Peyer's patch (tissue), 4 donors: ENCODE measurements around the gene TSPAN31. TPM values are rescaled to one million over a fixed set of nuclear protein-coding genes. Genes with fewer than 3 reads are reported as not detected.

Experiments
- DNase-seq, 3 donors: peaks; one replicate each; pipeline ENCODE4 v3.0.0-alpha.2; 2017 to 2019
- H3K27ac ChIP-seq, 4 donors: fragments of 200-600 bp; sonication (generic); one replicate each; pipeline ENCODE4 v1.5.1; 2016 to 2019
- H3K27me3 ChIP-seq, 2 donors: fragments of 200-600 bp; sonication (generic); one replicate each; pipeline ENCODE4 v1.5.1; 2019
- H3K36me3 ChIP-seq, 3 donors: fragments of 200-600 bp; sonication (generic); one replicate each; pipeline ENCODE4 v1.5.1; 2016 to 2019
- H3K4me1 ChIP-seq, 4 donors: fragments of 200-600 bp; sonication (generic); one replicate each; pipeline ENCODE4 v1.5.1; 2016 to 2019
- H3K4me3 ChIP-seq, 4 donors: fragments of 200-600 bp; sonication (generic); 1 replicate in 3 of 4; 2 replicates in 1 of 4; pipeline ENCODE4 v1.5.1; 2016 to 2019; ENCODE audit warnings: mild to moderate bottlenecking in 1 of 4
- H3K9me3 ChIP-seq, 4 donors: fragments of 200-600 bp; sonication (generic); one replicate each; pipeline ENCODE4 v1.5.1; 2016 to 2019; ENCODE audit warnings: mild to moderate bottlenecking in 1 of 4
- POLR2A ChIP-seq, 2 donors: fragments of 450-650 bp; IDR thresholded peaks; one replicate each; pipeline ENCODE4 v1.5.1; 2017; ENCODE audit warnings: antibody characterized with exemption in 2 of 2, mild to moderate bottlenecking in 2 of 2, moderate library complexity in 2 of 2
- total RNA-seq, 4 donors: library from RNA; depleted of rRNA; stranded (reverse); fragments of >200 nt; gene quantifications; one replicate each; pipeline ENCODE4 v1.1.0, GENCODE V29; 2016
- TF ChIP-seq, protein P1 (sequence below), 6 experiments: fragments of 450-650 bp in 4 of 6; fragments of 200-600 bp in 2 of 6; sonication (generic) in 1 of 6; IDR thresholded peaks; one replicate each; pipeline ENCODE4 v1.5.1; 2017 to 2019; ENCODE audit warnings: antibody characterized with exemption in 6 of 6, mild to moderate bottlenecking in 3 of 6, moderate library complexity in 1 of 6

TSPAN31 gene
- total RNA-seq, 4 donors from 2014 or later = 45.7 to 65.7 (median 55.6) TPM

- H3K4me1 ChIP-seq = peaks cover 0 to 37% (median 4%) of the 10 kb centered on the region in 4 donors
- peak; percentile 98 to 100 (median 100) for DNase-seq
- no peaks in the 10 kb centered on the region for H3K9me3 ChIP-seq
- TF ChIP-seq, protein P1, sequence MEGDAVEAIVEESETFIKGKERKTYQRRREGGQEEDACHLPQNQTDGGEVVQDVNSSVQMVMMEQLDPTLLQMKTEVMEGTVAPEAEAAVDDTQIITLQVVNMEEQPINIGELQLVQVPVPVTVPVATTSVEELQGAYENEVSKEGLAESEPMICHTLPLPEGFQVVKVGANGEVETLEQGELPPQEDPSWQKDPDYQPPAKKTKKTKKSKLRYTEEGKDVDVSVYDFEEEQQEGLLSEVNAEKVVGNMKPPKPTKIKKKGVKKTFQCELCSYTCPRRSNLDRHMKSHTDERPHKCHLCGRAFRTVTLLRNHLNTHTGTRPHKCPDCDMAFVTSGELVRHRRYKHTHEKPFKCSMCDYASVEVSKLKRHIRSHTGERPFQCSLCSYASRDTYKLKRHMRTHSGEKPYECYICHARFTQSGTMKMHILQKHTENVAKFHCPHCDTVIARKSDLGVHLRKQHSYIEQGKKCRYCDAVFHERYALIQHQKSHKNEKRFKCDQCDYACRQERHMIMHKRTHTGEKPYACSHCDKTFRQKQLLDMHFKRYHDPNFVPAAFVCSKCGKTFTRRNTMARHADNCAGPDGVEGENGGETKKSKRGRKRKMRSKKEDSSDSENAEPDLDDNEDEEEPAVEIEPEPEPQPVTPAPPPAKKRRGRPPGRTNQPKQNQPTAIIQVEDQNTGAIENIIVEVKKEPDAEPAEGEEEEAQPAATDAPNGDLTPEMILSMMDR (IDR thresholded peaks at IDR 0.05) = peak in 2 of 6 experiments; percentile 1
- TF ChIP-seq POLR2A (IDR thresholded peaks at IDR 0.05) = peak; percentile 35 to 52
- H3K27me3 ChIP-seq = no peaks in the 10 kb centered on the region
- H3K4me3 ChIP-seq = peak within 1 kb of the TSS; percentile 49 to 70 (median 60)
- H3K36me3 ChIP-seq = peaks cover 0 to 27% (median 0%) of the 10 kb centered on the region in 3 donors
- H3K27ac ChIP-seq = peak within 1 kb of the TSS; percentile 69 to 81 (median 78)
These were observed 7.2 kb downstream of the TSPAN31 start, which contains the start of gene CDK4 for GRCh38 chr12:57751788-57752667. Gene CDK4, minus strand, starts transcription at chr12:57752310. Its CDS starts 593 bp downstream, at chr12:57751717.

DNA sequence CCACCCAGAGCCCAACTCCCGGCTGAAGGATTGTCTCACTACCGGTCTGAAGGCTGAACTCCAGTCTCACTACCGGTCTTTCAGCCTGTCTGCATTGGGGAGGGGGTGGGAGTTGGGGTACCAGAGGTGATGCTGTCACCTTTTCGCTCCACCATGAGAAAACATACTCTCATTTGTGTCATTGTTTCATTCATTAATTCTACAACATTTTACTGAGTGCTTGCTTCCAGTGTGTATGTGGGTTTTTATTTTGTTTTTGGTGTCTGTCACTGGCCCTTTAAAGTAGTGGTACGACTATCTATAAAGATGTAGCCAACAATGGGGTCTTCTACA is 7.8 kb downstream of the TSPAN31 start:
- Histone ChIP-seq H3K4me1 (peaks cover 0 to 37% (median 4%) of the 10 kb centered on the region in 4 donors), H3K27ac (peak overlapping the region; percentile 34 to 81 (median 57)), H3K4me3 (peak overlapping the region in 3 of 4 donors; percentile 49 to 70 (median 67))

DNA sequence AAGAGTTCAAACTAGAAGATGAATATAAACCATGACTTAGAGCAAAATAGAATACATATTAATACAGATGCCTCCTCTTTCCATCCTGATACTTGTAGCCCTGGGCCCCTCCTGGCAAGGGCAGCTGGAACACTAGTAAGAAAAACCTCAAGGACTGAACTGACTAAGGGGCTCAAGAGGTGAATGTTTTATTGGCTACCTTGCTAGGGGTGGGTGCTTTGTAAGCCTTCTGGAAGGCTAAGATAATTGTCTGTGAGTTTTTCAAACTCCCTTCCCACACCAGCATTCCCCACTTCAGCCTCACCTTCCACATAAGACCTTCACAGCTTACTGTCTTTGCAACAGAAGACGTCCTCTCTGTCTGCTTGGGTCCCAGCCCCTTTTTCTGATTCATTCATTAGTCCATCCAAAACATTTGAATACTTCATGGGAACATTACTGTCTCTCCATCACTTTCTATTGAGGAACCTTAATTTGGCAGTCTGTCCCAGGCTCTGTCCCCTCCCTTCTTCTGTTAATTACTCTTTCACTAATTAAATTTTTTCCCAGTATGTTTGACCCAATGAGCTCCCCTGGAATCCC is 9.0 kb downstream of the TSPAN31 start:
- Histone ChIP-seq H3K36me3 (peaks cover 0 to 21% (median 0%) of the 10 kb centered on the region in 3 donors), H3K27ac (peak overlapping the region in 3 of 4 donors; percentile 65 to 90 (median 88)), H3K9me3 (no peaks in the 10 kb centered on the region), H3K4me1 (peaks cover 0 to 37% (median 4%) of the 10 kb centered on the region in 4 donors), H3K27me3 (no peaks in the 10 kb centered on the region), H3K4me3 (no peak overlapping the region)
- no peak for TF ChIP-seq POLR2A (IDR thresholded peaks at IDR 0.05)
- TF ChIP-seq, protein P1 (IDR thresholded peaks at IDR 0.05) = no peak
- no peak for DNase-seq

More for the DNA sequence above, 7.8 kb downstream of the TSPAN31 start:
- DNase-seq = no peak
- Histone ChIP-seq H3K36me3 (peaks cover 0 to 21% (median 0%) of the 10 kb centered on the region in 3 donors), H3K9me3 (no peaks in the 10 kb centered on the region), H3K27me3 (no peaks in the 10 kb centered on the region)
- TF ChIP-seq, protein P1 (IDR thresholded peaks at IDR 0.05) = no peak
- no peak for TF ChIP-seq POLR2A (IDR thresholded peaks at IDR 0.05)

DNA sequence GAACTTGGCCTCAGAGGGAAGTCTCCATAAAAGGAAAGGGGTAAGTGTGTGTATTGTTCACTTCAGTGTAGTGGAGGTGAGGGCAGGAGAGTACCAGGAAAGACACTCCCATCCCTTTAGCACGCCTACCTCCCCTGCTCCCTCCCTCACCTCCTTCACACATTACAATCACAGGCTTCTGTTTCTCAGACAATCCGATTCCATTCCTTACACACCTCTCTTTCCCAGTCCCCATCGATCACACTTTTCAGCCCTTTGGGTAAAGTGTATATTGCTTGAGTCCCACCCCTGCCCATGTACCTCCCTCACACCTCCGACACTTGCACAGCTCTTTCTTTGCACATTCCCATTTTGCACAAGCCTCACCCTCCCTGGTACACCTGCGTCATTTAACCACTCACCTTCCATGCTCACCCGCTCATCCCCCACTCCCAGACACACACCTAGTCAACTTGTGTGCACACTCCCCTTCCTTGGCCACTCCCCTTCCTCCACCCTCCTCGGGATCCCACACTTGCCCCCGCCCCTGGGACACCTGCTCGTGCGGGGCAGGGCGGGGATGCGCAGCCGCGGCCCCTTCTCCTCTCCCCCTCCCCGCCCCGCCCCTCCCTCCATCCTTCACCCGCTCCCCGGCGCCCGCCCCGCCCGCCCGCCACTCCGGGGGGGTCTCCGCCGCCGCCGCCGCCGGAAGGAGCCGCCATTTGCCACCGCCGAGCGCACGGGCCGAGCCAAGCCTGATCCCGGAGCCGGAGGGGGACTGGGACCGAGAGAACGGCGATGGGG is 9.8 kb downstream of the TSPAN31 start, which contains the start of gene MARCHF9:
Gene MARCHF9, plus strand, starts transcription at position 693 of the 783 bp plus-strand sequence. CDS start 426 bp downstream, outside the sequence.
- peak; percentile 89 to 96 (median 93) for DNase-seq
- Histone ChIP-seq H3K4me1 (peaks cover 0 to 37% (median 4%) of the 10 kb centered on the region in 4 donors), H3K27me3 (no peaks in the 10 kb centered on the region), H3K36me3 (peaks cover 0 to 17% (median 0%) of the 10 kb centered on the region in 3 donors), H3K4me3 (peak within 1 kb of the TSS; percentile 73 to 89 (median 80)), H3K9me3 (no peaks in the 10 kb centered on the region), H3K27ac (peak within 1 kb of the TSS; percentile 65 to 90 (median 84))
- TF ChIP-seq, protein P1 (IDR thresholded peaks at IDR 0.05) = no peak
- no peak for TF ChIP-seq POLR2A (IDR thresholded peaks at IDR 0.05)

DNA sequence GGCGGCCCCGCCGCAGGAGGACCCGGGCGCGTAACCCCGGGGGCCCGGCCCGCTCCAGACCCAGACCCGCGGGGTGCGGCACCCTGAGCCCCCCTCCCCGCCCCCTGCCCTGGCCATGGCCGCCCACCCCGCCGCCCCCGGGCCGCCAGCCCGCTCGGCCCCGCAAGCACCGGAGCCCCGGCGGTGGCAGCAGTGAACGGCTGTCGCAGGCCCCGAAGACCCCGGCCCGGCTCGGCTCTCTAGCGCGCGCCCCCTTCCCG is 10.3 kb downstream of the TSPAN31 start:
- Histone ChIP-seq H3K27me3 (no peaks in the 10 kb centered on the region), H3K36me3 (peaks cover 0 to 15% (median 0%) of the 10 kb centered on the region in 3 donors), H3K4me1 (peaks cover 0 to 37% (median 4%) of the 10 kb centered on the region in 4 donors), H3K27ac (peak overlapping the region; percentile 65 to 90 (median 84)), H3K9me3 (no peaks in the 10 kb centered on the region), H3K4me3 (peak overlapping the region; percentile 73 to 89 (median 80))
- no peak for DNase-seq
- no peak for TF ChIP-seq POLR2A (IDR thresholded peaks at IDR 0.05)
- TF ChIP-seq, protein P1 (IDR thresholded peaks at IDR 0.05) = no peak
